Upper lobe of right lung (tissue), 1 donor: ENCODE data around the gene GNMT. TPM values are rescaled to one million over a fixed set of nuclear protein-coding genes. Genes with fewer than 3 reads are reported as not detected.

Source experiments
- ATAC-seq: fragments of 200-7000 bp; cut with Tn5 transposase; one replicate; pipeline ENCODE4 v1.9.1; 2020; ENCODE audit warnings: mild to moderate bottlenecking, moderate library complexity
- DNase-seq: peaks from one replicate; pipeline ENCODE4 v3.0.0-alpha.2; 2020
- H3K27ac ChIP-seq: fragments of 200-600 bp; one replicate; pipeline ENCODE4 v1.8.0; 2022
- H3K27me3 ChIP-seq: fragments of 200-600 bp; one replicate; pipeline ENCODE4 v1.8.0; 2022; ENCODE audit warnings: mild to moderate bottlenecking
- H3K36me3 ChIP-seq: fragments of 200-600 bp; one replicate; pipeline ENCODE4 v1.8.0; 2022
- H3K4me1 ChIP-seq: fragments of 200-600 bp; one replicate; pipeline ENCODE4 v1.8.0; 2022
- H3K4me3 ChIP-seq: fragments of 200-600 bp; one replicate; pipeline ENCODE4 v1.8.0; 2022; ENCODE audit warnings: mild to moderate bottlenecking
- H3K9me3 ChIP-seq: fragments of 200-600 bp; one replicate; pipeline ENCODE4 v1.8.0; 2022
- intact Hi-C: fragments of 100-400 bp; cut with DNase I; formaldehyde crosslinking; loops from one replicate; pipeline ENCODE4 v1.11.0; 2022
- total RNA-seq: library from RNA; stranded (reverse); fragmentation: NEBNext Ultra II Directional; extraction: Animal tissue kit (Norgen Biotek cat#: 25700); gene quantifications from one replicate; pipeline ENCODE4 v1.2.1, GENCODE V29; 2021
- TF ChIP-seq, protein P1 (sequence below): fragments of 200-600 bp; IDR thresholded peaks from one replicate; pipeline ENCODE4 v1.8.0; 2022; ENCODE audit warnings: antibody characterized with exemption
- donor health status: DM: no; HTN: yes; CAD: no; lungs with severe emphysema.

The GNMT gene
- total RNA-seq, 1 donor from 2014 or later = 1.4 TPM

- TF ChIP-seq, protein P1, sequence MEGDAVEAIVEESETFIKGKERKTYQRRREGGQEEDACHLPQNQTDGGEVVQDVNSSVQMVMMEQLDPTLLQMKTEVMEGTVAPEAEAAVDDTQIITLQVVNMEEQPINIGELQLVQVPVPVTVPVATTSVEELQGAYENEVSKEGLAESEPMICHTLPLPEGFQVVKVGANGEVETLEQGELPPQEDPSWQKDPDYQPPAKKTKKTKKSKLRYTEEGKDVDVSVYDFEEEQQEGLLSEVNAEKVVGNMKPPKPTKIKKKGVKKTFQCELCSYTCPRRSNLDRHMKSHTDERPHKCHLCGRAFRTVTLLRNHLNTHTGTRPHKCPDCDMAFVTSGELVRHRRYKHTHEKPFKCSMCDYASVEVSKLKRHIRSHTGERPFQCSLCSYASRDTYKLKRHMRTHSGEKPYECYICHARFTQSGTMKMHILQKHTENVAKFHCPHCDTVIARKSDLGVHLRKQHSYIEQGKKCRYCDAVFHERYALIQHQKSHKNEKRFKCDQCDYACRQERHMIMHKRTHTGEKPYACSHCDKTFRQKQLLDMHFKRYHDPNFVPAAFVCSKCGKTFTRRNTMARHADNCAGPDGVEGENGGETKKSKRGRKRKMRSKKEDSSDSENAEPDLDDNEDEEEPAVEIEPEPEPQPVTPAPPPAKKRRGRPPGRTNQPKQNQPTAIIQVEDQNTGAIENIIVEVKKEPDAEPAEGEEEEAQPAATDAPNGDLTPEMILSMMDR = no peak
- Histone ChIP-seq H3K4me3 (no peak overlapping the region), H3K4me1 (no peaks in the 10 kb centered on the region), H3K27ac (no peak overlapping the region), H3K36me3 (no peaks in the 10 kb centered on the region), H3K9me3 (no peaks in the 10 kb centered on the region), H3K27me3 (peaks cover 6% of the 10 kb centered on the region)
- DNase-seq = no peak
- intact Hi-C loops = no loop called here
- no peak for ATAC-seq
Measured at GRCh38 chr6:42921801-42922200, 38.8 kb upstream of the GNMT start.

GRCh38 chr6:42923666-42924065 lies 36.9 kb upstream of the GNMT start:
- H3K27ac ChIP-seq = peak overlapping the region; percentile 30
- peak overlapping the region; percentile 29 for H3K4me3 ChIP-seq
- peaks cover 6% of the 10 kb centered on the region for H3K27me3 ChIP-seq
- ATAC-seq (peak; percentile 59), DNase-seq (no peak)
- intact Hi-C loops = no loop called here
- peaks cover 5% of the 10 kb centered on the region for H3K4me1 ChIP-seq
- no peaks in the 10 kb centered on the region for H3K9me3 ChIP-seq
- TF ChIP-seq, protein P1 = no peak
- no peaks in the 10 kb centered on the region for H3K36me3 ChIP-seq

DNA sequence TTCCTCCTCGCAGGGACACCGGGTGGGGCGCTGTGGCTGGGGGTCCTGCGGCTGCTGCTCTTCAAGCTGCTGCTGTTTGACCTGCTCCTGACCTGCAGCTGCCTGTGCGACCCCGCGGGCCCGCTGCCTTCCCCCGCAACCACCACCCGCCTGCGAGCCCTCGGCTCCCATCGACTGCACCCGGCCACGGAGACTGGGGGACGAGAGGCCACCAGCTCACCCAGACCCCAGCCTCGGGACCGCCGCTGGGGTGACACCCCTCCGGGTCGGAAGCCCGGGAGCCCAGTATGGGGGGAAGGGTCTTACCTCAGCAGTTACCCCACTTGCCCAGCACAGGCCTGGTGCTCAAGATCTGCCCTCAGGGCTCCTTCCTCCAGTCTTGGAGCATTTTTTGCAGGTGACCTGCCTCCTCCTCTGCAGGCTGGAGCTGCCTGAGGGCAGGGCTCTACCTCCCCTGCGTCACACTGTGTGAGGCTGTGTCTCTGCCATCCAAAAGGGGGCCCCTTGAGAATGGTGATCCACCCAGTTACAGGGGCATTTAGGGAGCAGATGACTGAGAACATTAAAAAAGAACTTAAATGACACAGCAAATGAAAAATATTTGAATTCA lies 35.2 kb upstream of the GNMT start:
- no peak for ATAC-seq
- intact Hi-C loops = no loop called here

GRCh38 chr6:42928986-42929820 lies 31.4 kb upstream of the GNMT start, which contains the start of gene CNPY3:
Gene CNPY3, plus strand, starts transcription at chr6:42929480. Its CDS starts 91 bp downstream, at chr6:42929571.
- intact Hi-C loops = no loop called here
- Histone ChIP-seq H3K4me3 (peak within 1 kb of the TSS; percentile 88), H3K4me1 (peaks cover 28% of the 10 kb centered on the region), H3K36me3 (peaks cover 2% of the 10 kb centered on the region), H3K9me3 (no peaks in the 10 kb centered on the region), H3K27ac (peak within 1 kb of the TSS; percentile 93), H3K27me3 (peaks cover 6% of the 10 kb centered on the region)
- DNase-seq = peak; percentile 97
- peak; percentile 95 for ATAC-seq
- TF ChIP-seq, protein P1 = no peak

More for the DNA sequence above, 35.2 kb upstream of the GNMT start:
- Histone ChIP-seq H3K4me3 (no peak overlapping the region), H3K27me3 (peaks cover 6% of the 10 kb centered on the region), H3K36me3 (no peaks in the 10 kb centered on the region), H3K27ac (no peak overlapping the region), H3K9me3 (no peaks in the 10 kb centered on the region), H3K4me1 (peaks cover 7% of the 10 kb centered on the region)
- TF ChIP-seq, protein P1 = no peak
- DNase-seq = no peak

GRCh38 chr6:42929821-42930360 lies 30.7 kb upstream of the GNMT start:
- Histone ChIP-seq H3K27me3 (peaks cover 6% of the 10 kb centered on the region), H3K4me3 (peak overlapping the region; percentile 88), H3K36me3 (peaks cover 8% of the 10 kb centered on the region), H3K9me3 (no peaks in the 10 kb centered on the region), H3K27ac (peak overlapping the region; percentile 93), H3K4me1 (peaks cover 28% of the 10 kb centered on the region)
- DNase-seq (no peak), ATAC-seq (peak; percentile 39)
- intact Hi-C loops = no loop called here
- TF ChIP-seq, protein P1 = no peak
